Mesothelial cell of epicardium (in vitro differentiated cells): ENCODE results near the gene CAMTA1. TPM values are rescaled to one million over a fixed set of nuclear protein-coding genes. Genes with fewer than 3 reads are reported as not detected.

Source experiments
- DNase-seq, 2 experiments: peaks; one replicate each; pipeline ENCODE4 v3.0.0; 2021; ENCODE audit warnings: low spot score in 2 of 2; ENCODE audit not compliant: unreplicated experiment in 2 of 2
- H3K27ac Mint-ChIP-seq: 2 replicates; pipeline ENCODE4 v1.8.0; 2021; ENCODE audit warnings: mixed read lengths
- H3K27me3 Mint-ChIP-seq: 2 replicates; pipeline ENCODE4 v1.8.0; 2021; ENCODE audit warnings: low read depth, mixed read lengths
- H3K36me3 Mint-ChIP-seq: 2 replicates; pipeline ENCODE4 v1.8.0; 2021; ENCODE audit warnings: mixed read lengths
- H3K4me1 Mint-ChIP-seq: 2 replicates; pipeline ENCODE4 v1.8.0; 2021; ENCODE audit warnings: mixed read lengths
- H3K4me3 Mint-ChIP-seq: 2 replicates; pipeline ENCODE4 v1.8.0; 2021; ENCODE audit warnings: mild to moderate bottlenecking, moderate library complexity, mixed read lengths
- H3K9me3 Mint-ChIP-seq: 2 replicates; pipeline ENCODE4 v1.8.0; 2021; ENCODE audit warnings: mixed read lengths
- CTCF ChIP-seq: fragments of 200-600 bp; sonication (generic); IDR thresholded peaks from one replicate; pipeline ENCODE4 v1.5.0; 2021; ENCODE audit warnings: antibody characterized with exemption; ENCODE audit not compliant: unreplicated experiment
- total RNA-seq: library from RNA; stranded (reverse); gene quantifications from 3 replicates; pipeline ENCODE4 v1.2.1, GENCODE V29; 2021

CAMTA1 gene
- total RNA-seq, 1 donor from 2014 or later: 70.4 TPM

GRCh38 chr1:7026169-7026568 is 240.9 kb downstream of the CAMTA1 start:
- Mint-ChIP-seq H3K9me3 (no peaks in the 10 kb centered on the region), H3K27me3 (peaks cover 50% of the 10 kb centered on the region), H3K36me3 (no peaks in the 10 kb centered on the region), H3K27ac (no peak overlapping the region), H3K4me3 (no peak overlapping the region), H3K4me1 (no peaks in the 10 kb centered on the region)
- no peak for DNase-seq
- no peak for TF ChIP-seq CTCF

DNA sequence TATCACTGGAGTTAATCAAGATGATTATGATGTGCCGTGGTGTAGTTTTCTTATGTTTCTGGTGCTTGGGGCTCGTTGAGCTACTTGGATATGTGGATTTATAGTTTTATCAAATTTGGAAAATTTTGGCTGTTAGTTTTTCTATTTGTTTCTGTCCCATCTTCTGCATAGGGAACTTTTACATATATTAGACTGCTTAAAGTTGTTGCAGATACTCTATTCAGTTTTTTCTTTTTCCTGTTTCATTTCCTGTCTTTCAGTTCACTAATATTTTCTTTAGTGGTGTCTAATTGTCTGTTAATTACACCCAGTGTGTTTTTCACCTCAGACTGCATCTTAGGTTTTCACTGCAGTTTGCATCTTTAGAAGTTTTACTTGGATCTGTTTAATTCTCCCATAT is 247.7 kb downstream of the CAMTA1 start:
- Mint-ChIP-seq H3K27ac (no peak overlapping the region), H3K4me1 (no peaks in the 10 kb centered on the region), H3K4me3 (no peak overlapping the region), H3K36me3 (no peaks in the 10 kb centered on the region), H3K9me3 (peaks cover 14% of the 10 kb centered on the region), H3K27me3 (peaks cover 8% of the 10 kb centered on the region)
- no peak for TF ChIP-seq CTCF
- DNase-seq: no peak

- no peak for TF ChIP-seq CTCF
- no peak for DNase-seq
- no peak overlapping the region for H3K4me3 Mint-ChIP-seq
- H3K36me3 Mint-ChIP-seq: no peaks in the 10 kb centered on the region
- H3K27ac Mint-ChIP-seq: no peak overlapping the region
- H3K4me1 Mint-ChIP-seq: no peaks in the 10 kb centered on the region
- peaks cover 19% of the 10 kb centered on the region for H3K27me3 Mint-ChIP-seq
- peaks cover 14% of the 10 kb centered on the region for H3K9me3 Mint-ChIP-seq
Measured at GRCh38 chr1:7036386-7036785, 251.1 kb downstream of the CAMTA1 start.

DNA sequence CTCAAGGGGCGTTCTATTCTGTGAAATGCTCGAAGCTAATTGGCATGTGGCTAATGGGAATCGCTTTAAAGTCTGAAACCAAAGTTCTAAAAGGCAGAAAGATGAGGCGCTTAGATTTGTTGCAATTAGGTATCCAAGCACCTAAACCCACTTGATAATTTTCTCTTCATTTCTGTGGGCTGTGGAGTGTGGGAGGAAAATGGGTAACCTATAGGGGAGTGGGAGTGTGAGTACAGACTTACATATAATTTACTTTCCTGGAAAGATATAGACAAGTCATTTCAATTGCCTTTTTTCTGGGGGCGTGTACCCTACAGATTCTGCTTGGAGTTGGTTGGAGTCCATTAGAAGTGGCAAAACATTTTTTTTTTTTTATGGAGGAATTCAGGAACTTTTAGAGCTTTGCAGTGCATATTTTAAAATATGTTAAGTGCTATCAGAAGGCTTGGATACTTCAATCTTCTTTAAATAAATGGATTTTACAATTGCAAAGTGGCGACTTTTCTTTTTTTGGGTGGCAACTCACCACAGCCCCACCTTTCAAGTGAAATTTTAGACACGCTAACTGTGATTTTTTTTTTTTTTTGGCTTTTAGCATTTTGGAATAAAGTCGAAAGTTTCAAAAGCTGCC is 254.5 kb downstream of the CAMTA1 start:
- Mint-ChIP-seq H3K36me3 (no peaks in the 10 kb centered on the region), H3K27ac (no peak overlapping the region), H3K27me3 (peaks cover 37% of the 10 kb centered on the region), H3K9me3 (no peaks in the 10 kb centered on the region), H3K4me1 (no peaks in the 10 kb centered on the region), H3K4me3 (no peak overlapping the region)
- no peak for TF ChIP-seq CTCF
- no peak for DNase-seq

DNA sequence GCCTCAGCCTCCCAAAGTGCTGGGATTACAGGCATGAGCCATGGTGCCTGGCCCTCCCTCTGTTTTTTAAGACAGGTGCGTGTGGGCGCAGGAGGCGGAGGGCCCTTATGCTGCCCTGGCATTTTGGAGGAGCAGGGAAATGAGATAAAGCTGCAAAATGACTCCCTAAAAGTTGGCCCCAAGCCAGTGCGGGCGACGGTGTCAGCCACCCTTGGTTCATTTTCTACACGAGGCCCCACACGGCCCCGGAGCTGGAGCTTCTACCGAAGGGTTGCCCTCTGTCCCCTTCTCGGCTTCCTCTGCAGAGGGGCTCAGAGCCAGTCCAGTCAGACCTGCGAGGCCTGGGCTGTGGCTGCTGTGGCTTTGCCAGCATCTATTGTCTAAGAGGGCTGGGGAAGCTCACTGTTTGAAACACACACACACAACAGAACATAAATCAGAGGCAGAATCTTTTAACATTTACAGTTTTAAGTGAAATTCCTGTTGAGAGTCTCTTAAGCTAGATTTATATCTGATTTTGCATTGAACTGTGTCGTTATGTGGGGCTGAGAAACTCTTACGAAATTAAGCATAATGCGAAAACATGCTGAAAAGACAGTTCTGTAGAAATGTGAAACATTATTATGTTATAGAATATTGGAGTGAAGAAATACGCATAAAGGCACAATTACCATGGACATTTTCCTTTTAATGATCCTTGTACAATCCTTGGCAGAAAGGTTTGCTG is 255.9 kb downstream of the CAMTA1 start:
- H3K27ac Mint-ChIP-seq: no peak overlapping the region
- DNase-seq: no peak
- H3K36me3 Mint-ChIP-seq: no peaks in the 10 kb centered on the region
- no peak overlapping the region for H3K4me3 Mint-ChIP-seq
- TF ChIP-seq CTCF: no peak
- H3K4me1 Mint-ChIP-seq: no peaks in the 10 kb centered on the region
- peaks cover 43% of the 10 kb centered on the region for H3K27me3 Mint-ChIP-seq
- H3K9me3 Mint-ChIP-seq: no peaks in the 10 kb centered on the region
